HCT116 (cell line): ENCODE results near the gene HK1. TPM values are rescaled to one million over a fixed set of nuclear protein-coding genes. Genes with fewer than 3 reads are reported as not detected.

ENCODE experiments used
- ATAC-seq: fragments of 200-7000 bp; cut with Tn5 transposase; 2 replicates; pipeline ENCODE4 v1.9.1; 2020; ENCODE audit warnings: mild to moderate bottlenecking, moderate library complexity
- BruUV-seq: library from RNA; stranded (reverse); fragments of 400-500 nt; replicated peaks from 2 replicates; lab custom pipeline; 2021; lab: Mats Ljungman, UMichigan
- CTCF ChIA-PET: fragments of 300-600 bp; sonication (Branson Sonifier 250); formaldehyde crosslinking; loops from one replicate; lab custom pipeline; 2021; ENCODE audit warnings: antibody characterized with exemption; lab: Charles Lee
- POLR2A ChIA-PET: fragments of 300-600, 350-600 bp; sonication (Branson Sonifier 250); formaldehyde crosslinking; loops from one replicate; lab custom pipeline; 2021; ENCODE audit warnings: antibody characterized with exemption; lab: Charles Lee
- RAD21 ChIA-PET, 2 experiments: fragments of 300-600 bp; sonication (Branson Sonifier 250); formaldehyde crosslinking; loops; one replicate each; lab custom pipeline; 2023; ENCODE audit warnings: low total read pairs in 2 of 2; ENCODE audit not compliant: uncharacterized antibody in 2 of 2, unreplicated experiment in 2 of 2, low non-redundant PET in 1 of 2; lab: Charles Lee
- DNase-seq: peaks from one replicate; pipeline ENCODE4 v3.0.0-alpha.2; 2010; ENCODE audit warnings: low read depth, low spot score
- H2AFZ ChIP-seq: fragments of 200-600 bp; shearing (Covaris generic), sonication (generic); 2 replicates; pipeline ENCODE4 v1.6.1; 2017; ENCODE audit warnings: low read depth, mixed run types, mixed read lengths, antibody characterized with exemption, low read length; ENCODE audit not compliant: poor library complexity, severe bottlenecking
- H3K27ac ChIP-seq: 2 replicates; pipeline ENCODE4 v1.5.1; 2012; ENCODE audit warnings: low read depth, low read length
- H3K27me3 ChIP-seq: fragments of 200-600 bp; sonication (generic); 2 replicates; pipeline ENCODE4 v1.6.1; 2016; ENCODE audit warnings: mixed run types, low read length, mixed read lengths; ENCODE audit not compliant: insufficient read depth
- H3K36me3 ChIP-seq, 2 experiments: fragments of 200-500 bp in 1 of 2; fragments of 200-600 bp in 1 of 2; sonication (Bioruptor generic) in 1 of 2; sonication (generic) in 1 of 2; 2 replicates each; pipeline versions ENCODE4 v1.5.1 to v1.6.1; 2014 to 2016; ENCODE audit warnings: low read length in 2 of 2, inconsistent platforms in 1 of 2, mixed read lengths in 1 of 2, mixed run types in 1 of 2; ENCODE audit not compliant: insufficient read depth in 2 of 2, control insufficient read depth in 1 of 2
- H3K4me1 ChIP-seq, 2 experiments: fragments of 200-600 bp in 1 of 2; sonication (generic) in 1 of 2; 2 replicates each; pipeline versions ENCODE4 v1.5.1 to v1.6.1; 2012 to 2017; ENCODE audit warnings: low read length in 2 of 2, inconsistent platforms in 1 of 2, mild to moderate bottlenecking in 1 of 2, mixed read lengths in 1 of 2, mixed run types in 1 of 2, moderate library complexity in 1 of 2; ENCODE audit not compliant: insufficient read depth in 2 of 2, control insufficient read depth in 1 of 2
- H3K4me2 ChIP-seq: fragments of 200-600 bp; sonication (generic); 2 replicates; pipeline ENCODE4 v1.6.1; 2017; ENCODE audit warnings: mixed run types, low read length, mixed read lengths
- H3K4me3 ChIP-seq, 2 experiments: fragments of 200-600 bp in 1 of 2; sonication (generic) in 1 of 2; replicated peaks in 1 of 2; 2 replicates each; pipeline ENCODE4 v1.5.1; 2011 to 2016; ENCODE audit warnings: low read length in 2 of 2, control low read depth in 1 of 2, low read depth in 1 of 2, mild to moderate bottlenecking in 1 of 2, mixed read lengths in 1 of 2, mixed run types in 1 of 2
- H3K79me2 ChIP-seq: fragments of 200-600 bp; sonication (generic); 2 replicates; pipeline ENCODE4 v1.6.1; 2017; ENCODE audit warnings: mild to moderate bottlenecking, mixed run types, low read length, moderate library complexity, mixed read lengths; ENCODE audit not compliant: insufficient read depth
- H3K9ac ChIP-seq: fragments of 200-600 bp; sonication (generic); 2 replicates; pipeline ENCODE4 v1.6.1; 2016; ENCODE audit warnings: low read length, mixed read lengths
- H3K9me2 ChIP-seq: fragments of 200-600 bp; sonication (generic), shearing (Covaris generic); 2 replicates; pipeline ENCODE4 v1.6.1; 2017; ENCODE audit warnings: mixed run types, mild to moderate bottlenecking, moderate library complexity; ENCODE audit not compliant: insufficient read depth
- H3K9me3 ChIP-seq, 2 experiments: fragments of 200-500 bp in 1 of 2; fragments of 200-600 bp in 1 of 2; sonication (Bioruptor generic) in 1 of 2; sonication (generic) in 1 of 2; 2 replicates each; pipeline ENCODE4 v1.6.1; 2014 to 2017; ENCODE audit warnings: low read length in 2 of 2, mixed read lengths in 2 of 2, inconsistent platforms in 1 of 2, low read depth in 1 of 2, mild to moderate bottlenecking in 1 of 2, mixed run types in 1 of 2, moderate library complexity in 1 of 2; ENCODE audit not compliant: control insufficient read depth in 1 of 2, insufficient read depth in 1 of 2
- H4K20me1 ChIP-seq: fragments of 200-600 bp; sonication (generic), shearing (Covaris generic); 2 replicates; pipeline ENCODE4 v1.6.1; 2017; ENCODE audit warnings: mixed run types, mild to moderate bottlenecking, moderate library complexity; ENCODE audit not compliant: insufficient read depth
- CBX3 ChIP-seq: IDR thresholded peaks from 2 replicates; pipeline ENCODE4 v1.6.1; 2012; ENCODE audit warnings: low read depth
- CEBPB ChIP-seq: IDR thresholded peaks from 2 replicates; pipeline ENCODE4 v1.6.1; 2012; ENCODE audit warnings: low read depth
- EGR1 ChIP-seq: IDR thresholded peaks from 2 replicates; pipeline ENCODE4 v1.6.1; 2012; ENCODE audit warnings: low read depth
- ELF1 ChIP-seq: IDR thresholded peaks from 2 replicates; pipeline ENCODE4 v1.6.1; 2012; ENCODE audit warnings: low read depth, borderline replicate concordance
- EZH2 ChIP-seq: fragments of 200-600 bp; sonication (generic); IDR thresholded peaks from 2 replicates; pipeline ENCODE4 v1.6.1; 2017; ENCODE audit warnings: antibody characterized with exemption, mixed run types
- EZH2phosphoT487 ChIP-seq: fragments of 200-600 bp; IDR thresholded peaks from 2 replicates; pipeline ENCODE4 v1.6.1; 2018; ENCODE audit warnings: antibody characterized with exemption, borderline replicate concordance
- FOSL1 ChIP-seq: IDR thresholded peaks from 2 replicates; pipeline ENCODE4 v1.6.1; 2012; ENCODE audit warnings: low read depth
- JUND ChIP-seq: IDR thresholded peaks from 2 replicates; pipeline ENCODE4 v1.6.1; 2012
- MAX ChIP-seq: IDR thresholded peaks from 2 replicates; pipeline ENCODE4 v1.6.1; 2012
- POLR2A ChIP-seq: IDR thresholded peaks from 2 replicates; pipeline ENCODE4 v1.7.0; 2011; ENCODE audit warnings: borderline replicate concordance; ENCODE audit not compliant: insufficient read depth, insufficient read length; ENCODE audit errors: extremely low read depth
- RAD21 ChIP-seq: IDR thresholded peaks from 2 replicates; pipeline ENCODE4 v1.6.1; 2012; ENCODE audit warnings: low read depth, mild to moderate bottlenecking
- SIN3A ChIP-seq: IDR thresholded peaks from 2 replicates; pipeline ENCODE4 v1.6.1; 2012; ENCODE audit warnings: low read depth
- SP1 ChIP-seq: IDR thresholded peaks from 2 replicates; pipeline ENCODE4 v1.6.1; 2012; ENCODE audit warnings: low read depth
- SRF ChIP-seq: IDR thresholded peaks from 2 replicates; pipeline ENCODE4 v1.6.1; 2012; ENCODE audit warnings: low read depth
- TCF7L2 ChIP-seq: IDR thresholded peaks from 2 replicates; pipeline ENCODE4 v1.7.0; 2011; ENCODE audit warnings: borderline replicate concordance, inconsistent platforms; ENCODE audit not compliant: insufficient read depth, insufficient read length; ENCODE audit errors: extremely low read depth
- ZBTB33 ChIP-seq: IDR thresholded peaks from 2 replicates; pipeline ENCODE4 v1.6.1; 2011; ENCODE audit warnings: mild to moderate bottlenecking, low read length, moderate library complexity; ENCODE audit not compliant: insufficient replicate concordance; ENCODE audit errors: extremely low read depth
- ZFX ChIP-seq: fragments of 450-650 bp; IDR thresholded peaks from 2 replicates; pipeline ENCODE4 v1.6.1; 2017
- ZNF274 ChIP-seq: fragments of 200-500 bp; sonication (Bioruptor generic); IDR thresholded peaks from 2 replicates; pipeline ENCODE4 v1.6.1; 2014; ENCODE audit warnings: mild to moderate bottlenecking, low read depth, low read length, inconsistent platforms
- intact Hi-C: fragments of 100-400 bp; cut with micrococcal nuclease; formaldehyde crosslinking; loops from 2 replicates; pipeline ENCODE4 v1.10.0; 2022
- total RNA-seq: library from RNA; stranded (reverse); gene quantifications from one replicate; pipeline ENCODE4 v1.2.1, GENCODE V29; 2021; ENCODE audit not compliant: unreplicated experiment
- TF ChIP-seq, protein P1 (sequence below): IDR thresholded peaks from 2 replicates; pipeline ENCODE4 v1.6.1; 2012; ENCODE audit warnings: low read depth
- TF ChIP-seq, protein P2 (sequence below), 3 experiments: fragments of 200-600 bp in 1 of 3; sonication (generic) in 1 of 3; IDR thresholded peaks in 2 of 3; conservative IDR thresholded peaks in 1 of 3; 2 replicates each; pipeline ENCODE4 v1.5.1; 2012 to 2017; ENCODE audit warnings: low read depth in 2 of 3, low read length in 2 of 3, antibody characterized with exemption in 1 of 3, borderline replicate concordance in 1 of 3, control low read depth in 1 of 3, mild to moderate bottlenecking in 1 of 3, mixed read lengths in 1 of 3, mixed run types in 1 of 3, moderate library complexity in 1 of 3; ENCODE audit not compliant: insufficient read depth in 1 of 3
- TF ChIP-seq, protein P3 (sequence below): IDR thresholded peaks from 2 replicates; pipeline ENCODE4 v1.6.1; 2012

Gene HK1
- total RNA-seq, 1 experiment from 2014 or later: 50.3 TPM

DNA sequence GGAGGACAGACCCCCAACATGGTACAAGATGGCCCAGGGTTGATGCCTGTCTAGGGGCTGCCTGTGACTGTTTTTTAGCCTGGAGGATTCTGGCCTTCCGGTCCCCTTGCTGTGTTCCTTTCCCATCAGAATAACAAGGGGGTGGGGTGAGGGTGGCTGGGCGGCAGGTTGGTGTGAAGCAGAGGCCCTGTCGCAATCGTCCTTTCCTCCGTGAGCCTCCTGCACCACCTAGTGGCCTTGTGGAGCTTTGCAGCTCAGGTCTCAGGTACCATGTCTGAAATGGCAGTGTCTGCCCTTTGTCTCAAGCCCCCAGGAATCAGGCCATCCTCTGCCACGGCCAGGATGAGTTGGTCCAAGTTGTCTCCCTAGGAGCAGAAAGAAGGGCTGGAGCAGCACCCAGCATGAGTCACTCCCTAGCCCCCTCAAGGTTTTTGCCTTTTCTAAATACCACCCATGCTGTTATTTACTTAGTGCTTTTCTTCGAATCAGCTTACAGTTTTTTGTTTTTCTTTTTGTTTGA is 114.2 kb downstream of the HK1 start:
- Histone ChIP-seq H3K27ac (no peak overlapping the region), H3K4me2 (no peak overlapping the region), H2AFZ (no peak overlapping the region), H3K4me1 (peaks cover 0 to 7% of the 10 kb centered on the region in 2 experiments; a peak in 1 of 4 replicates), H3K27me3 (no peaks in the 10 kb centered on the region), H3K9ac (no peak overlapping the region), H3K9me3 (no peaks in the 10 kb centered on the region), H3K9me2 (no peaks in the 10 kb centered on the region), H4K20me1 (no peaks in the 10 kb centered on the region; the same call in 1 of the 2 replicates), H3K36me3 (0 out of 4 replicates have a peak, but pooled peaks cover 2 to 8% of the 10 kb centered on the region in 2 experiments), H3K4me3 (no peak overlapping the region), H3K79me2 (no peaks in the 10 kb centered on the region)
- DNase-seq (peak; percentile 65), ATAC-seq (peak; percentile 97)
- no TSS peak for BruUV-seq
- intact Hi-C loops: loop anchor here (1.0 to 5.0 kb wide), 3 partner anchors 155 to 385 kb away; no protein-coding TSS in a partner anchor
- ChIA-PET CTCF (interaction anchor here (0.8 to 1.7 kb wide), 10 partner anchors 15 to 405 kb away, joined by 3 to 17 read pairs (median 5); no protein-coding TSS in a partner anchor), POLR2A (interaction anchor here (0.5 to 1.0 kb wide), 2 partner anchors 169 to 170 kb away, joined by 3 read pairs; no protein-coding TSS in a partner anchor), RAD21 (interaction anchor here in 1 of 2 experiments (1.4 kb wide), 2 partner anchors 299 to 388 kb away, joined by 3 read pairs; no protein-coding TSS in a partner anchor)
- no peak for TF ChIP-seq ZBTB33
- no peak for TF ChIP-seq ZFX
- TF ChIP-seq MAX: no peak
- TF ChIP-seq SP1: no peak
- TF ChIP-seq, protein P1, sequence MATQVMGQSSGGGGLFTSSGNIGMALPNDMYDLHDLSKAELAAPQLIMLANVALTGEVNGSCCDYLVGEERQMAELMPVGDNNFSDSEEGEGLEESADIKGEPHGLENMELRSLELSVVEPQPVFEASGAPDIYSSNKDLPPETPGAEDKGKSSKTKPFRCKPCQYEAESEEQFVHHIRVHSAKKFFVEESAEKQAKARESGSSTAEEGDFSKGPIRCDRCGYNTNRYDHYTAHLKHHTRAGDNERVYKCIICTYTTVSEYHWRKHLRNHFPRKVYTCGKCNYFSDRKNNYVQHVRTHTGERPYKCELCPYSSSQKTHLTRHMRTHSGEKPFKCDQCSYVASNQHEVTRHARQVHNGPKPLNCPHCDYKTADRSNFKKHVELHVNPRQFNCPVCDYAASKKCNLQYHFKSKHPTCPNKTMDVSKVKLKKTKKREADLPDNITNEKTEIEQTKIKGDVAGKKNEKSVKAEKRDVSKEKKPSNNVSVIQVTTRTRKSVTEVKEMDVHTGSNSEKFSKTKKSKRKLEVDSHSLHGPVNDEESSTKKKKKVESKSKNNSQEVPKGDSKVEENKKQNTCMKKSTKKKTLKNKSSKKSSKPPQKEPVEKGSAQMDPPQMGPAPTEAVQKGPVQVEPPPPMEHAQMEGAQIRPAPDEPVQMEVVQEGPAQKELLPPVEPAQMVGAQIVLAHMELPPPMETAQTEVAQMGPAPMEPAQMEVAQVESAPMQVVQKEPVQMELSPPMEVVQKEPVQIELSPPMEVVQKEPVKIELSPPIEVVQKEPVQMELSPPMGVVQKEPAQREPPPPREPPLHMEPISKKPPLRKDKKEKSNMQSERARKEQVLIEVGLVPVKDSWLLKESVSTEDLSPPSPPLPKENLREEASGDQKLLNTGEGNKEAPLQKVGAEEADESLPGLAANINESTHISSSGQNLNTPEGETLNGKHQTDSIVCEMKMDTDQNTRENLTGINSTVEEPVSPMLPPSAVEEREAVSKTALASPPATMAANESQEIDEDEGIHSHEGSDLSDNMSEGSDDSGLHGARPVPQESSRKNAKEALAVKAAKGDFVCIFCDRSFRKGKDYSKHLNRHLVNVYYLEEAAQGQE: no peak
- TF ChIP-seq FOSL1: no peak
- TF ChIP-seq EZH2phosphoT487: no peak
- no peak for TF ChIP-seq POLR2A
- peak; percentile 96 for TF ChIP-seq CEBPB
- no peak for TF ChIP-seq EZH2
- no peak for TF ChIP-seq CBX3
- peak; percentile 99 for TF ChIP-seq RAD21
- no peak for TF ChIP-seq JUND
- TF ChIP-seq TCF7L2: no peak
- TF ChIP-seq, protein P2, sequence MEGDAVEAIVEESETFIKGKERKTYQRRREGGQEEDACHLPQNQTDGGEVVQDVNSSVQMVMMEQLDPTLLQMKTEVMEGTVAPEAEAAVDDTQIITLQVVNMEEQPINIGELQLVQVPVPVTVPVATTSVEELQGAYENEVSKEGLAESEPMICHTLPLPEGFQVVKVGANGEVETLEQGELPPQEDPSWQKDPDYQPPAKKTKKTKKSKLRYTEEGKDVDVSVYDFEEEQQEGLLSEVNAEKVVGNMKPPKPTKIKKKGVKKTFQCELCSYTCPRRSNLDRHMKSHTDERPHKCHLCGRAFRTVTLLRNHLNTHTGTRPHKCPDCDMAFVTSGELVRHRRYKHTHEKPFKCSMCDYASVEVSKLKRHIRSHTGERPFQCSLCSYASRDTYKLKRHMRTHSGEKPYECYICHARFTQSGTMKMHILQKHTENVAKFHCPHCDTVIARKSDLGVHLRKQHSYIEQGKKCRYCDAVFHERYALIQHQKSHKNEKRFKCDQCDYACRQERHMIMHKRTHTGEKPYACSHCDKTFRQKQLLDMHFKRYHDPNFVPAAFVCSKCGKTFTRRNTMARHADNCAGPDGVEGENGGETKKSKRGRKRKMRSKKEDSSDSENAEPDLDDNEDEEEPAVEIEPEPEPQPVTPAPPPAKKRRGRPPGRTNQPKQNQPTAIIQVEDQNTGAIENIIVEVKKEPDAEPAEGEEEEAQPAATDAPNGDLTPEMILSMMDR (IDR thresholded peaks at IDR 0.05 in 2 of 3, conservative IDR thresholded peaks at IDR 0.05 in 1 of 3; ENCODE audit: borderline replicate concordance in 1 of 3, insufficient read depth in 1 of 3, low read depth in 2 of 3, low read length in 2 of 3): peak; percentile 84 to 98 (median 95)
- TF ChIP-seq SRF: no peak
- TF ChIP-seq EGR1: no peak
- no peak for TF ChIP-seq ELF1
- TF ChIP-seq, protein P3, sequence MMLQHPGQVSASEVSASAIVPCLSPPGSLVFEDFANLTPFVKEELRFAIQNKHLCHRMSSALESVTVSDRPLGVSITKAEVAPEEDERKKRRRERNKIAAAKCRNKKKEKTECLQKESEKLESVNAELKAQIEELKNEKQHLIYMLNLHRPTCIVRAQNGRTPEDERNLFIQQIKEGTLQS: no peak
- TF ChIP-seq SIN3A: no peak
- TF ChIP-seq ZNF274: no peak
